Body of pancreas (tissue), 4 donors: ENCODE measurements around the gene GCLM. TPM values are rescaled to one million over a fixed set of nuclear protein-coding genes. Genes with fewer than 3 reads are reported as not detected.
"Not testable (repeated sequence)": the region's sequence is repeated elsewhere in the genome, so short reads cannot be mapped to it uniquely, and the experiment has no call there.

Experiments
- ATAC-seq: fragments of 150-250 bp; one replicate; pipeline ENCODE4 v1.9.1; 2016
- DNase-seq, 4 donors: peaks; one replicate each; pipeline ENCODE4 v3.0.0-alpha.2; 2019
- H3K27ac ChIP-seq, 4 donors: fragments of 200-600 bp; sonication (generic); 1 replicate in 3 of 4; 2 replicates in 1 of 4; pipeline versions ENCODE4 v1.5.1 to v1.6.1; 2016 to 2019; ENCODE audit warnings: mild to moderate bottlenecking in 1 of 4, mixed read lengths in 1 of 4, moderate library complexity in 1 of 4
- H3K27me3 ChIP-seq, 2 donors: fragments of 200-600 bp; sonication (generic); one replicate each; pipeline ENCODE4 v1.6.0; 2016; ENCODE audit warnings: mild to moderate bottlenecking in 1 of 2
- H3K36me3 ChIP-seq, 2 donors: fragments of 200-600 bp; sonication (generic); replicated peaks in 1 of 2; 2 replicates each; pipeline ENCODE4 v1.5.1; 2016; ENCODE audit warnings: low read depth in 2 of 2; ENCODE audit not compliant: insufficient read depth in 1 of 2
- H3K4me1 ChIP-seq: fragments of 200-600 bp; sonication (generic); one replicate; pipeline ENCODE4 v1.6.0; 2016
- H3K4me3 ChIP-seq, 2 donors: fragments of 200-600 bp; sonication (generic); 1 replicate in 1 of 2; 2 replicates in 1 of 2; pipeline ENCODE4 v1.5.1; 2016 to 2019
- H3K9me3 ChIP-seq, 3 donors: fragments of 200-600 bp; sonication (generic); 1 replicate in 2 of 3; 2 replicates in 1 of 3; pipeline ENCODE4 v1.5.1; 2016
- POLR2A ChIP-seq, 3 donors: fragments of 450-650 bp; IDR thresholded peaks; one replicate each; pipeline ENCODE4 v1.6.1; 2016; ENCODE audit warnings: antibody characterized with exemption in 3 of 3, mild to moderate bottlenecking in 2 of 3
- WGBS, 2 donors: methylation state at CpG; one replicate each; pipeline ENCODE4 v1.1.5; 2017; 5-methylcytosine and 5-hydroxymethylcytosine counted together
- intact Hi-C: fragments of 100-400 bp; cut with DNase I; formaldehyde crosslinking; loops from one replicate; pipeline ENCODE4 v1.15.1; 2023
- total RNA-seq, 2 donors: library from RNA; depleted of rRNA; stranded (reverse); fragments of >200 nt; gene quantifications; one replicate each; pipeline ENCODE4 v1.1.0, GENCODE V29; 2016
- TF ChIP-seq, protein P1 (sequence below), 7 experiments: fragments of 450-650 bp in 4 of 7; fragments of 200-600 bp in 3 of 7; sonication (generic) in 3 of 7; IDR thresholded peaks; one replicate each; pipeline ENCODE4 v1.5.1; 2016 to 2019; ENCODE audit warnings: antibody characterized with exemption in 7 of 7

Gene GCLM, protein sequence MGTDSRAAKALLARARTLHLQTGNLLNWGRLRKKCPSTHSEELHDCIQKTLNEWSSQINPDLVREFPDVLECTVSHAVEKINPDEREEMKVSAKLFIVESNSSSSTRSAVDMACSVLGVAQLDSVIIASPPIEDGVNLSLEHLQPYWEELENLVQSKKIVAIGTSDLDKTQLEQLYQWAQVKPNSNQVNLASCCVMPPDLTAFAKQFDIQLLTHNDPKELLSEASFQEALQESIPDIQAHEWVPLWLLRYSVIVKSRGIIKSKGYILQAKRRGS
- total RNA-seq, result 1 to 10 TPM; 3.6 to 7.3 TPM

DNA sequence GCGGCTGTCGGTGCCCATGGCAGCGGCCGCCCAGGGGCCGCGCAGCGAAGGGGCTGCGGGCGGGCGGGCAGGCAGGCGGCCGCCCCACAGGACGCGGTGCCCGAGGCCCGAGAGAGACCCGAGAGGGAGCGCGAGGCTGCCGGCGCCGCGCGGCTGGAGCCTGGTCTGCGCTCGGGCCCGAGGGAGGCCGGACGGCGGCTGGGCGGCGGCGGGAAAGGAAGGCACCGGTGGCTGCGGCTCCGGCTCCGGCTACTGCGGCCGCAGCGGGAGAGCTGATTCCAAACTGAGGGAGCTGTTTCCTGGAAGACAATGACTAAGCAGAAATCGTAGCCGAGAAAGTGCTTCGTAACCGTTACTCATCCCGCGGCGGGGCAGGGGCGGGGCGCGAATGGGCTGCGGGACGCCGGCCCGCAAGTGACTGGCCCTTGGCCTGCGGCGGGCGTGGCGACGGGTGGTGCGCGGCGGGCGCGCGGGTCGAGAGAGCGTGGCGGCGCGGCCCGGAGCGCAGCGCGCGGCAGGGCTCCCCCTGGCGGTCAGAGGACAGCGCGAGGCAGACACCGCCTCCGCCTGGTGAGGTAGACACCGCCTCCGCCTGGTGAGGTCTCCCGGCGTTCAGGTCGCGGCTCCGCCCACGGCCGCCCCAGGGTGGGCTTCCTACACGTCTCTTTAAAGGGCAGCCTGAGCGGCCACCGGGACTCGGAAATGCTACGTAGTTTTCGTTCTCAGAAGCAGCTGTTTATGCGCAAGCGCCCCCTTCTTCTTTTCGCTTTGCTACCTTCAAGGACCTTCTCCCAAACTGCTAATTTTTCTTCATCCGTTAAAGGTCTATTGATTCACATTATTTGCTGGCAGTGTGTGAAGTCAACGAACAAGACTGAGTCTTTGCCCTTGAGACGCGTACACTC is at the start of gene GCLM:
GCLM (minus strand) TSS at position 285 of the 905 bp plus-strand sequence; CDS start at position 18, 267 bp downstream.
- Histone ChIP-seq H3K4me3 (peak within 1 kb of the TSS; percentile 39 to 77), H3K9me3 (no peaks in the 10 kb centered on the region), H3K27me3 (no peaks in the 10 kb centered on the region), H3K4me1 (peaks cover 18% of the 10 kb centered on the region), H3K27ac (peak within 1 kb of the TSS; percentile 66 to 93 (median 90)), H3K36me3 (no peaks in the 10 kb centered on the region)
- 1 to 3% methylated on average over 14 to 102 of the region's 102 CpGs for WGBS, 2 donors
- intact Hi-C loops, result no loop called here
- peak; percentile 76 to 85 (median 85) for TF ChIP-seq POLR2A (IDR thresholded peaks at IDR 0.05)
- TF ChIP-seq, protein P1, sequence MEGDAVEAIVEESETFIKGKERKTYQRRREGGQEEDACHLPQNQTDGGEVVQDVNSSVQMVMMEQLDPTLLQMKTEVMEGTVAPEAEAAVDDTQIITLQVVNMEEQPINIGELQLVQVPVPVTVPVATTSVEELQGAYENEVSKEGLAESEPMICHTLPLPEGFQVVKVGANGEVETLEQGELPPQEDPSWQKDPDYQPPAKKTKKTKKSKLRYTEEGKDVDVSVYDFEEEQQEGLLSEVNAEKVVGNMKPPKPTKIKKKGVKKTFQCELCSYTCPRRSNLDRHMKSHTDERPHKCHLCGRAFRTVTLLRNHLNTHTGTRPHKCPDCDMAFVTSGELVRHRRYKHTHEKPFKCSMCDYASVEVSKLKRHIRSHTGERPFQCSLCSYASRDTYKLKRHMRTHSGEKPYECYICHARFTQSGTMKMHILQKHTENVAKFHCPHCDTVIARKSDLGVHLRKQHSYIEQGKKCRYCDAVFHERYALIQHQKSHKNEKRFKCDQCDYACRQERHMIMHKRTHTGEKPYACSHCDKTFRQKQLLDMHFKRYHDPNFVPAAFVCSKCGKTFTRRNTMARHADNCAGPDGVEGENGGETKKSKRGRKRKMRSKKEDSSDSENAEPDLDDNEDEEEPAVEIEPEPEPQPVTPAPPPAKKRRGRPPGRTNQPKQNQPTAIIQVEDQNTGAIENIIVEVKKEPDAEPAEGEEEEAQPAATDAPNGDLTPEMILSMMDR (IDR thresholded peaks at IDR 0.05), result peak; percentile 66 to 99 (median 94)
- peak; percentile 96 for ATAC-seq
- DNase-seq, result peak; percentile 93 to 97 (median 95)

DNA sequence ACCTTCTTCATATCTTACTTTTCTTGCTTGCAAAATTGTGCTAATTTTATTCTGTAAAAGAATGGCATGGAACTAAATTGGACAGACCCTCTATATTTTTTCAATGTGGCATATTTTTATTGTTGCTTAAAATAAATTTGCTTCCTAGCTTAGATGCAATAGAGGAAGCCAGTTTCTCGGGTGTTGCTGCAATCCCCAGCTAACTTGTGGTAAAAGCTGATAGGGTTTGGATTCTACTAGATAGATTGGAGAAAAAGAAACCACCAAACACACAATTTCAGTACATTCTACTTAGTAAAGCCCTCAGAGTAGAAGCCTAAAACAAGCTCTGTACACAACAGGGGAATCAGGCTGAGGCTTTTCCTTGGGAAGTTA is 49.5 kb upstream of the GCLM start:
- no peak for TF ChIP-seq POLR2A (IDR thresholded peaks at IDR 0.05)
- TF ChIP-seq, protein P1 (IDR thresholded peaks at IDR 0.05), result no peak
- no peak for ATAC-seq
- no peak overlapping the region for H3K27ac ChIP-seq
- no peaks in the 10 kb centered on the region for H3K9me3 ChIP-seq
- intact Hi-C loops, result no loop called here
- no peaks in the 10 kb centered on the region for H3K36me3 ChIP-seq
- H3K4me1 ChIP-seq, result peaks cover 7% of the 10 kb centered on the region
- H3K4me3 ChIP-seq, result no peak overlapping the region
- WGBS, 2 donors, result 50 to 70% methylated on average over 1 of the region's 1 CpG
- H3K27me3 ChIP-seq, result no peaks in the 10 kb centered on the region
- no peak for DNase-seq

DNA sequence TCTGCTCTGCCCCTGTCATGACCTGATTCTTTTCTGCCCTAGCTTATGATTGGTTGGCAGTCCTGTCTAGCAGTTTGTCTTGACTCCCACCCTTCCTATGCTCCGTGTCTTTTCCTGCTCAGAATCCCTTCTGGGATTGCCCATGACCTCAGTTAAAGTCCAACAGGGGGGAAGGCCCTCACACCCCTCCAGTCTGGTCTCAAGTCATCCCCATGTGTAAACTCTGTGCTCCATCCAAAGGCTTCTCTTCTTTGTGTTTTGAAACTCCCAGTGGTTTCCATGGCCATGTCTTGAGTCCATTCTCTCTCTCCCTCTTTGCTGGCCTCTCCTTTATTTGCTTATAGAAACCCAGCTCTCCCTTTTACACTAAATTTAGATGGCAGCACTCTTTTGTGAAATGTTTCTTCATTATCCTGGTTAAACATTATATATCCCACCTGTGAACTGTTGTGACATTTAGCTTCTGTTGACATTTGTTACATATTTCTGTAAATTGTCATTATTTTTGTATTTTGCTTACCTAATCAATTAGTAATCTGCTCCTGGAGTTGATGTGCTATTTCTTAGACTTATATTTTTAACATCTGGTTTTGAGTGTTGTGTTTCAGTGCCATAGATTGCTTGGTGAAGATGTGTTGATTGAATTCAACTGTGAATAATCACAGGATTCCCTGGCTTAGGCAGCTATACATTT is 48.9 kb upstream of the GCLM start:
- 53 to 68% methylated on average over 1 of the region's 1 CpG for WGBS, 2 donors
- intact Hi-C loops, result no loop called here
- no peak overlapping the region for H3K27ac ChIP-seq
- no peak for ATAC-seq
- DNase-seq, result no peak
- no peaks in the 10 kb centered on the region for H3K9me3 ChIP-seq
- TF ChIP-seq, protein P1 (IDR thresholded peaks at IDR 0.05), result no peak
- no peak for TF ChIP-seq POLR2A (IDR thresholded peaks at IDR 0.05)
- H3K4me3 ChIP-seq, result no peak overlapping the region
- H3K4me1 ChIP-seq, result peaks cover 5% of the 10 kb centered on the region
- H3K27me3 ChIP-seq, result no peaks in the 10 kb centered on the region
- no peaks in the 10 kb centered on the region for H3K36me3 ChIP-seq

DNA sequence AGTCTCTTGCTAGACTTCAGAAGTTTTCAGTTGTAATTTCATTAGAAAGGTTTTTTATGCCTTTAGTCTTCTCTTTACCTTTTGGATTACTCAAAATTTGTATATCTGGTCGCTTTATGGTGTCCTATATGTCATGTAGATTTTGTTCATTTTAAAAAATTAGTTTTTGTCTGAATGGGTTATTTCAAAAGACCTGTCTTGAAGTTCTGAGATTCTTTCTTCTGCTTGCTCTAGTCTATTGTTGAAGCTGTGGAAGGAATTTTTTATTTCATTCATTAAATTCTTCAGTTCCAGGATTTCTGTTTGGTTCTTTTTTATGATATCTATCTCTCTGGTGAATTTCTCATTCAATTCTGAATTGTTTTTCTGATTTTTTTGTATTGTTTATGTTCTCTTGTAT is 46.5 kb upstream of the GCLM start:
- no peak for DNase-seq
- intact Hi-C loops, result no loop called here
- ATAC-seq, result no peak
- Histone ChIP-seq H3K4me1 (peaks cover 3% of the 10 kb centered on the region), H3K4me3 (no peak overlapping the region), H3K27ac (no peak overlapping the region), H3K27me3 (no peaks in the 10 kb centered on the region), H3K36me3 (no peaks in the 10 kb centered on the region), H3K9me3 (no peaks in the 10 kb centered on the region)
- TF ChIP-seq POLR2A (IDR thresholded peaks at IDR 0.05), result no peak
- TF ChIP-seq, protein P1 (IDR thresholded peaks at IDR 0.05), result no peak
- 55 to 65% methylated on average over 1 of the region's 1 CpG for WGBS, 2 donors

DNA sequence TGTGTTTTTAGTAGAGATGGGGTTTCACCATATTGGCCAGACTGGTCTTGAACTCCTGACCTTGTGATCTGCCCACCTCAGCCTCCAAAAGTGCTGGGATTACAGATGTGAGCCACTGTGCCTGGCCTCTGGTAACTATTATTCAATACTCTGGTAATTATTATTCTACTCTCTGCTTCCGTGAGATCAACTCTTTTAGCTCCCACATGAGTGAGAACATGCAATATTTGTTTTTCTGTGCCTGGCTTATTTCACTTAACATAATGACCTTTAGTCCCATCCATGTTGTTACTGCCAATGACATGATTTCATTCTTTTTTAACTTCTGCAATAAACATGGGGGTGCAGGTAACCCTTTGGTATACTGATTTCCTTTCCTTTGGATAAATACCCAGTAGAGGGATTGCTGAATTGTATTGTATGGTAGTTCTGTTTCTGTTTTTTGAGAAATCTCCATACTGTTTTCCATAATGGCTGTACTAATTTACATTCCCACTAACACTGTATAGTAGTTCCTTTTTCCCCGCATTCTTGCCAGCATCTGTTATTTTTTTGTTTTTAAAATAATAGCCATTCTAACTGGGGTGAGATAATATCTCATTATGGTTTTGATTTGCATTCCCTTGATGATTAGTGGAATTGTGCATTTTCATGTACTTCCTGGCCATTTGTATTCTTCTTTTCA is 37.9 kb upstream of the GCLM start:
- H3K36me3 ChIP-seq, DNase-seq, intact Hi-C loops, H3K4me3 ChIP-seq, H3K27me3 ChIP-seq, H3K9me3 ChIP-seq, ATAC-seq, H3K27ac ChIP-seq, H3K4me1 ChIP-seq: not testable (repeated sequence)
- WGBS, 2 donors, result 58 to 64% methylated on average over 2 of the region's 2 CpGs
